ENCODE data around the gene PDIA5. TPM values are rescaled to one million over a fixed set of nuclear protein-coding genes. Genes with fewer than 3 reads are reported as not detected.

PDIA5 gene
- total and polyA plus RNA-seq, 2 of the 4 experiments (the other 2 are of a cell fraction): 19.4 to 42.0 TPM

DNA sequence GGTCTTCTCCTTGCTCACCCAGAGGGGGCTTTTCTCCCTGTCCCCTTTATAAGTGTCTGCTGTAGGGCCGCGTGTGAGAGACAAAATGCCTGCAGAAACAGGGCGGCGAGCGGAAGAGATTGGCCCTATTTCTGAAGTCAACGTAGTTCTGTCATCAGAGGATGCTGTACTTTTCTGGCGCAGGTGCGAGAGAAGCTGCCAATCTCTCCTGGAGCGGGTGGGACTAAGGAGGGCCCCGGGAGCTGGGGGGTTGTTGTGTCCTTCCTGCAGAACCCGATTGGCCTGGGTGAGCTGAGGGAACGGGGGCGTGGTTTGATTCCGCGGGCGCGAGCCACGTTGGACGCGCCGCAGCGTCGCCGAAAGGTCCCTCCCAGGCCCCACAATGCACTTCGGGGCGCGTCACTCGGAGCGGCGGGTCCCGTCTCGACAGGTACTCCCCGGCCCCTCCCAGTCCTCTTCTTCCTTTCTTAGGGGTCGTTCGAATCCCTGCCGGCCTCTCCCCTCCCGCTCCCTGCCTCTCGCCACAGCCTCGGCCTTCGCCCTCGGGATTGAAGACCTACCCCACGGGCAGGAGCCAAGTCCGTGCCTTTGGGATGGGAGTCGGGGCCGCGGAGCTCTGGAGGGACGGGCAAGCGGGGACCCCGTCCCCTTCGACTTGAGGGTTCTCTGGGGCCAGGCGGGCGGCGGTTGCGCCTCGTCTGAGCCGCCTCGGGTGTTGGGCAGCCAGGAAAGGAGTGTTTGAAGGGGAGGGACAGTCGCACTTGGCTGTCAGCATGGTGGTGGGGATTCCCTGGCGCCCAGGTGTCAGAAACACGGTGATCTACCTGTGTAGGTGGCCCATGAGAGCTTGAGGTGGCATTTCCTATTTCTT lies 135.0 kb downstream of the PDIA5 start, which contains the start of gene SEC22A:
Gene SEC22A (plus strand): TSS at position 387 of the 871 bp plus-strand sequence. CDS start 7,275 bp downstream, outside the sequence.
- BruUV-seq (replicated peaks): no TSS peak
- TF ChIP-seq, protein P1, sequence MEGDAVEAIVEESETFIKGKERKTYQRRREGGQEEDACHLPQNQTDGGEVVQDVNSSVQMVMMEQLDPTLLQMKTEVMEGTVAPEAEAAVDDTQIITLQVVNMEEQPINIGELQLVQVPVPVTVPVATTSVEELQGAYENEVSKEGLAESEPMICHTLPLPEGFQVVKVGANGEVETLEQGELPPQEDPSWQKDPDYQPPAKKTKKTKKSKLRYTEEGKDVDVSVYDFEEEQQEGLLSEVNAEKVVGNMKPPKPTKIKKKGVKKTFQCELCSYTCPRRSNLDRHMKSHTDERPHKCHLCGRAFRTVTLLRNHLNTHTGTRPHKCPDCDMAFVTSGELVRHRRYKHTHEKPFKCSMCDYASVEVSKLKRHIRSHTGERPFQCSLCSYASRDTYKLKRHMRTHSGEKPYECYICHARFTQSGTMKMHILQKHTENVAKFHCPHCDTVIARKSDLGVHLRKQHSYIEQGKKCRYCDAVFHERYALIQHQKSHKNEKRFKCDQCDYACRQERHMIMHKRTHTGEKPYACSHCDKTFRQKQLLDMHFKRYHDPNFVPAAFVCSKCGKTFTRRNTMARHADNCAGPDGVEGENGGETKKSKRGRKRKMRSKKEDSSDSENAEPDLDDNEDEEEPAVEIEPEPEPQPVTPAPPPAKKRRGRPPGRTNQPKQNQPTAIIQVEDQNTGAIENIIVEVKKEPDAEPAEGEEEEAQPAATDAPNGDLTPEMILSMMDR (conservative IDR thresholded peaks at IDR 0.05; ENCODE audit: low read depth, low read length): no peak
- no peak for TF ChIP-seq RCOR1 (IDR thresholded peaks at IDR 0.05; ENCODE audit: insufficient replicate concordance, low read length)
- TF ChIP-seq MAFK (IDR thresholded peaks at IDR 0.05; ENCODE audit: low read depth, low read length): no peak
- no peak for TF ChIP-seq RAD21 (IDR thresholded peaks at IDR 0.05; ENCODE audit: low read length)
- TF ChIP-seq CEBPB (IDR thresholded peaks at IDR 0.05; ENCODE audit: low read depth, low read length): no peak
- TF ChIP-seq CHD1 (IDR thresholded peaks at IDR 0.05; ENCODE audit: low read depth, low read length): no peak
- no peak for TF ChIP-seq BHLHE40 (IDR thresholded peaks at IDR 0.05; ENCODE audit: low read depth, low read length)
- TF ChIP-seq, protein P2, sequence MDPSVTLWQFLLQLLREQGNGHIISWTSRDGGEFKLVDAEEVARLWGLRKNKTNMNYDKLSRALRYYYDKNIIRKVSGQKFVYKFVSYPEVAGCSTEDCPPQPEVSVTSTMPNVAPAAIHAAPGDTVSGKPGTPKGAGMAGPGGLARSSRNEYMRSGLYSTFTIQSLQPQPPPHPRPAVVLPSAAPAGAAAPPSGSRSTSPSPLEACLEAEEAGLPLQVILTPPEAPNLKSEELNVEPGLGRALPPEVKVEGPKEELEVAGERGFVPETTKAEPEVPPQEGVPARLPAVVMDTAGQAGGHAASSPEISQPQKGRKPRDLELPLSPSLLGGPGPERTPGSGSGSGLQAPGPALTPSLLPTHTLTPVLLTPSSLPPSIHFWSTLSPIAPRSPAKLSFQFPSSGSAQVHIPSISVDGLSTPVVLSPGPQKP (IDR thresholded peaks at IDR 0.05; ENCODE audit: borderline replicate concordance, low read depth, low read length): no peak
- no peak for TF ChIP-seq FOS (IDR thresholded peaks at IDR 0.05; ENCODE audit: low read depth, low read length)
- TF ChIP-seq MAZ (IDR thresholded peaks at IDR 0.05; ENCODE audit: borderline replicate concordance, low read depth, low read length): peak; percentile 12; the same call in 1 of the 2 replicates
- no peak for TF ChIP-seq RFX5 (IDR thresholded peaks at IDR 0.05; ENCODE audit: low read depth, low read length)
- TF ChIP-seq, protein P3, sequence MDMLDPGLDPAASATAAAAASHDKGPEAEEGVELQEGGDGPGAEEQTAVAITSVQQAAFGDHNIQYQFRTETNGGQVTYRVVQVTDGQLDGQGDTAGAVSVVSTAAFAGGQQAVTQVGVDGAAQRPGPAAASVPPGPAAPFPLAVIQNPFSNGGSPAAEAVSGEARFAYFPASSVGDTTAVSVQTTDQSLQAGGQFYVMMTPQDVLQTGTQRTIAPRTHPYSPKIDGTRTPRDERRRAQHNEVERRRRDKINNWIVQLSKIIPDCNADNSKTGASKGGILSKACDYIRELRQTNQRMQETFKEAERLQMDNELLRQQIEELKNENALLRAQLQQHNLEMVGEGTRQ (IDR thresholded peaks at IDR 0.05; ENCODE audit: low read depth, low read length): no peak
- TF ChIP-seq POLR2A (IDR thresholded peaks at IDR 0.05; ENCODE audit: low read depth, low read length): peak; percentile 81
- TF ChIP-seq SMC3 (IDR thresholded peaks at IDR 0.05; ENCODE audit: low read depth, low read length): no peak

More for the DNA sequence above, 135.0 kb downstream of the PDIA5 start, which contains the start of gene SEC22A:
- Histone ChIP-seq H3K79me1 (ENCODE audit: low read depth in 1 of 2, low read length in 2 of 2) (peaks cover 20 to 37% of the 10 kb centered on the region in 2 experiments), H4K5ac (ENCODE audit: low read depth, low read length) (peak within 1 kb of the TSS; percentile 95), H3K56ac (ENCODE audit: extremely low read depth, insufficient read depth, low read length) (peak within 1 kb of the TSS; percentile 31), H3K9me1 (ENCODE audit: insufficient read depth, low read length) (peaks cover 3% of the 10 kb centered on the region), H2AK9ac (replicated peaks; ENCODE audit: low read depth, low read length, poor library complexity) (peak within 1 kb of the TSS; percentile 95), H2BK15ac (ENCODE audit: low read depth, low read length) (no peak within 1 kb of the TSS; the same call in 2 of the 3 replicates), H3K27ac (ENCODE audit: insufficient read depth, low read length) (peak within 1 kb of the TSS; percentile 59), H2BK120ac (ENCODE audit: low read depth, low read length) (0 out of 2 replicates have a peak within 1 kb of the TSS, but pooled peaks have one; percentile 36), H3K9me3 (ENCODE audit: control insufficient read depth, insufficient read depth, low read length) (no peaks in the 10 kb centered on the region), H3K4me2 (ENCODE audit: low read depth, low read length) (peak within 1 kb of the TSS; percentile 79), H3K18ac (ENCODE audit: low read depth, low read length) (no peak within 1 kb of the TSS), H4K91ac (ENCODE audit: insufficient read depth, low read depth, low read length) (peak within 1 kb of the TSS; percentile 85), H2AFZ (replicated peaks; ENCODE audit: low read length, poor library complexity) (peak within 1 kb of the TSS; percentile 100), H3K4me3 (ENCODE audit: insufficient read depth, low read depth, low read length) (peak within 1 kb of the TSS; percentile 70), H3K4ac (ENCODE audit: low read depth, low read length) (peak within 1 kb of the TSS; percentile 92), H2BK5ac (ENCODE audit: low read depth, low read length, poor library complexity, severe bottlenecking) (peak within 1 kb of the TSS; percentile 55), H2AK5ac (ENCODE audit: low read depth, low read length) (peak within 1 kb of the TSS; percentile 36; the same call in 1 of the 2 replicates), H3K23ac (ENCODE audit: low read depth, low read length) (peak within 1 kb of the TSS; percentile 71), H3K27me3 (ENCODE audit: control insufficient read depth, insufficient read depth, low read length) (no peaks in the 10 kb centered on the region), H3K4me1 (ENCODE audit: control insufficient read depth, insufficient read depth, low read length) (0 out of 2 replicates have a peak, but pooled peaks cover 1% of the 10 kb centered on the region), H2BK20ac (ENCODE audit: low read depth, low read length) (no peak within 1 kb of the TSS), H3K14ac (replicated peaks; ENCODE audit: low read depth, low read length) (peak within 1 kb of the TSS; percentile 76), H4K8ac (ENCODE audit: low read depth in 2 of 2, low read length in 2 of 2) (peak within 1 kb of the TSS; percentile 97 to 98), H4K20me1 (ENCODE audit: insufficient read depth, low read length) (no peaks in the 10 kb centered on the region), H3K9ac (ENCODE audit: low read depth, low read length) (peak within 1 kb of the TSS; percentile 79), H3K36me3 (ENCODE audit: control insufficient read depth, insufficient read depth, low read length) (no peaks in the 10 kb centered on the region)
- ChIA-PET POLR2A (ENCODE audit: unreplicated experiment) (no interaction called here), CTCF (interaction anchor here (1.2 kb wide), 1 partner anchor 18 kb away, joined by 4 read pairs; no protein-coding TSS in a partner anchor)
- intact Hi-C loops (cut with micrococcal nuclease) (no loop called here), dilution Hi-C loops (cut with HindIII; ENCODE audit: low sequenced_read_pairs, unreplicated experiment) (no loop called here), in situ Hi-C loops (cut with MboI; ENCODE audit: low sequenced_read_pairs) (no loop called here)
- ATAC-seq (ENCODE audit: low read depth): peak; percentile 99
- WGBS, 2 experiments (ENCODE audit: extremely low coverage in 2 of 2, insufficient read length in 1 of 2): 0% methylated on average over 12 of the region's 60 CpGs; no CpG with 5 or more reads in 1 of the 2 experiments
- DNase-seq: peak; percentile 89
